ENCODE results near the gene CTSS.

The CTSS gene

GRCh38 chr1:150695561-150695960 is 70.0 kb downstream of the CTSS start:
- H3K4me3 ChIP-seq (ENCODE audit: control insufficient read depth, low read depth, low read length) = no peak overlapping the region
- DNase-seq (ENCODE audit: low read depth) = no peak
- no peak for TF ChIP-seq CTCF (IDR thresholded peaks at IDR 0.05; ENCODE audit: control insufficient read depth, insufficient read depth, low read depth, low read length, missing control alignments)

- DNase-seq (ENCODE audit: low read depth) = no peak
- no peak overlapping the region for H3K4me3 ChIP-seq (ENCODE audit: control insufficient read depth, low read depth, low read length)
- no peak for TF ChIP-seq CTCF (IDR thresholded peaks at IDR 0.05; ENCODE audit: control insufficient read depth, insufficient read depth, low read depth, low read length, missing control alignments)
Observed at GRCh38 chr1:150692720-150693119, 72.9 kb downstream of the CTSS start.

- no peak for DNase-seq (ENCODE audit: low read depth)
- no peak for TF ChIP-seq CTCF (IDR thresholded peaks at IDR 0.05; ENCODE audit: control insufficient read depth, insufficient read depth, low read depth, low read length, missing control alignments)
- no peak overlapping the region for H3K4me3 ChIP-seq (ENCODE audit: control insufficient read depth, low read depth, low read length)
Observed at GRCh38 chr1:150688763-150689162, 76.8 kb downstream of the CTSS start.

- no peak for DNase-seq (ENCODE audit: low read depth)
- H3K4me3 ChIP-seq (ENCODE audit: control insufficient read depth, low read depth, low read length) = no peak overlapping the region
- TF ChIP-seq CTCF (IDR thresholded peaks at IDR 0.05; ENCODE audit: control insufficient read depth, insufficient read depth, low read depth, low read length, missing control alignments) = no peak
Observed at GRCh38 chr1:150686275-150686674, 79.3 kb downstream of the CTSS start.

- no peak for DNase-seq (ENCODE audit: low read depth)
- TF ChIP-seq CTCF (IDR thresholded peaks at IDR 0.05; ENCODE audit: control insufficient read depth, insufficient read depth, low read depth, low read length, missing control alignments) = no peak
- H3K4me3 ChIP-seq (ENCODE audit: control insufficient read depth, low read depth, low read length) = no peak overlapping the region
Observed at GRCh38 chr1:150683914-150684313, 81.7 kb downstream of the CTSS start.

Measured in AG09309 (cell line).